ENCODE measurements around the gene HSPA1L.
"Not testable (repeated sequence)": the region's sequence is repeated elsewhere in the genome, so short reads cannot be mapped to it uniquely, and the experiment has no call there.

DNA sequence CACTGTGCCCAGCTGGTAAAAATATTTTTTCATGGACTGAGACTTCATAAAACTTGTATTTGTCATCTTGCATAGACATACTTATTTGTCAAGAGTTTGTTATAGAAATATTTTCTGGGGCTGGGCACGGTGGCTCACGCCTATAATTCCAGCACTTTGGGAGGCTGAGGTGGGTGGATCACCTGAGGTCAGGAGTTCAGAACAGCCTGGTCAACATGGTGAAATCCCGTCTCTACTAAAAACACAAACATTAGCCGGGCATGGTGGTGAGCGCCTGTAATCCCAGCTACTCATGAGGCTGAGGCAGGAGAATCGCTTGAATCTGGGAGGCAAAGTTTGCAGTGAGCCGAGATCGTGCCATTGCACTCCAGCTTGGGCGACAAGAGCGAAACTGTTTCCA, 6.5 kb downstream of the HSPA1L start:
- not testable (repeated sequence) for TF ChIP-seq ATF3 (IDR thresholded peaks at IDR 0.05; ENCODE audit: borderline replicate concordance, extremely low read depth, low read depth, low read length); EP300 (IDR thresholded peaks at IDR 0.05; ENCODE audit: borderline replicate concordance in 1 of 2, control insufficient read depth in 1 of 2, low read depth in 2 of 2, low read length in 2 of 2); TAF1 (IDR thresholded peaks at IDR 0.05; ENCODE audit: borderline replicate concordance, low read depth, low read length); PRDM15 (CRISPR knock-in tag; IDR thresholded peaks at IDR 0.05); JUNB (IDR thresholded peaks at IDR 0.05); POLR2A (IDR thresholded peaks at IDR 0.05; ENCODE audit: low read depth, low read length); ZNF24 (IDR thresholded peaks at IDR 0.05); MAX (IDR thresholded peaks at IDR 0.05; ENCODE audit: low read depth, low read length); GABPA (IDR thresholded peaks at IDR 0.05; ENCODE audit: low read depth); ETV6 (conservative IDR thresholded peaks at IDR 0.05 in 1 of 2, IDR thresholded peaks at IDR 0.05 in 1 of 2; ENCODE audit: borderline replicate concordance in 1 of 2, low read depth in 1 of 2); GATAD2B (conservative IDR thresholded peaks at IDR 0.05; ENCODE audit: low read depth)
- TF ChIP-seq, protein P1, sequence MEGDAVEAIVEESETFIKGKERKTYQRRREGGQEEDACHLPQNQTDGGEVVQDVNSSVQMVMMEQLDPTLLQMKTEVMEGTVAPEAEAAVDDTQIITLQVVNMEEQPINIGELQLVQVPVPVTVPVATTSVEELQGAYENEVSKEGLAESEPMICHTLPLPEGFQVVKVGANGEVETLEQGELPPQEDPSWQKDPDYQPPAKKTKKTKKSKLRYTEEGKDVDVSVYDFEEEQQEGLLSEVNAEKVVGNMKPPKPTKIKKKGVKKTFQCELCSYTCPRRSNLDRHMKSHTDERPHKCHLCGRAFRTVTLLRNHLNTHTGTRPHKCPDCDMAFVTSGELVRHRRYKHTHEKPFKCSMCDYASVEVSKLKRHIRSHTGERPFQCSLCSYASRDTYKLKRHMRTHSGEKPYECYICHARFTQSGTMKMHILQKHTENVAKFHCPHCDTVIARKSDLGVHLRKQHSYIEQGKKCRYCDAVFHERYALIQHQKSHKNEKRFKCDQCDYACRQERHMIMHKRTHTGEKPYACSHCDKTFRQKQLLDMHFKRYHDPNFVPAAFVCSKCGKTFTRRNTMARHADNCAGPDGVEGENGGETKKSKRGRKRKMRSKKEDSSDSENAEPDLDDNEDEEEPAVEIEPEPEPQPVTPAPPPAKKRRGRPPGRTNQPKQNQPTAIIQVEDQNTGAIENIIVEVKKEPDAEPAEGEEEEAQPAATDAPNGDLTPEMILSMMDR (IDR thresholded peaks at IDR 0.05 in 2 of 3, conservative IDR thresholded peaks at IDR 0.05 in 1 of 3; ENCODE audit: control insufficient read depth in 2 of 3, extremely low read depth in 1 of 3, insufficient read depth in 1 of 3, low read depth in 3 of 3, low read length in 3 of 3): not testable (repeated sequence)

Data from GM12878 (cell line).